Measurements from ENCODE around the gene ZBTB46.
A peak's percentile ranks its signal among the peaks of the same experiment; 100 is the strongest.

The ZBTB46 gene

GRCh38 chr20:63821811-63822210, 9.3 kb downstream of the ZBTB46 start:
- DNase-seq (ENCODE audit: low spot score) = no peak
- ChIA-PET POLR2A (ENCODE audit: low non-redundant PET) (no interaction called here), CTCF (interaction anchor here (1.4 kb wide), 1 partner anchor 13 kb away, joined by 3 read pairs; no protein-coding TSS in a partner anchor)
- no peak overlapping the region for H3K27ac ChIP-seq
- TF ChIP-seq CTCF (conservative IDR thresholded peaks at IDR 0.05; ENCODE audit: low read depth) = no peak

GRCh38 chr20:63819224-63819921, 11.7 kb downstream of the ZBTB46 start:
- POLR2A ChIA-PET (ENCODE audit: low non-redundant PET) = no interaction called here
- peak; percentile 62 for TF ChIP-seq CTCF (conservative IDR thresholded peaks at IDR 0.05; ENCODE audit: low read depth)
- CTCF ChIA-PET = interaction anchor here (0.6 to 2.3 kb wide), 5 partner anchors 11 to 154 kb away, joined by 3 to 7 read pairs (median 5); no protein-coding TSS in a partner anchor
- peak; percentile 45 for DNase-seq (ENCODE audit: low spot score)
- H3K27ac ChIP-seq = no peak overlapping the region

GRCh38 chr20:63815615-63816253, 15.3 kb downstream of the ZBTB46 start:
- ChIA-PET POLR2A (ENCODE audit: low non-redundant PET) (no interaction called here), CTCF (no interaction called here)
- no peak overlapping the region for H3K27ac ChIP-seq
- DNase-seq (ENCODE audit: low spot score) = no peak
- TF ChIP-seq CTCF (conservative IDR thresholded peaks at IDR 0.05; ENCODE audit: low read depth) = no peak

- no peak for DNase-seq (ENCODE audit: low spot score)
- POLR2A ChIA-PET (ENCODE audit: low non-redundant PET) = no interaction called here
- CTCF ChIA-PET = interaction anchor here (0.6 to 0.7 kb wide), 3 partner anchors 11 to 408 kb away, joined by 3 read pairs; no protein-coding TSS in a partner anchor
- TF ChIP-seq CTCF (conservative IDR thresholded peaks at IDR 0.05; ENCODE audit: low read depth) = no peak
- no peak overlapping the region for H3K27ac ChIP-seq
Measured at GRCh38 chr20:63814891-63815614, 16.0 kb downstream of the ZBTB46 start.

- DNase-seq (ENCODE audit: low spot score) = no peak
- no peak overlapping the region for H3K27ac ChIP-seq
- TF ChIP-seq CTCF (conservative IDR thresholded peaks at IDR 0.05; ENCODE audit: low read depth) = no peak
- ChIA-PET POLR2A (ENCODE audit: low non-redundant PET) (no interaction called here), CTCF (no interaction called here)
Measured at GRCh38 chr20:63811491-63811875, 19.6 kb downstream of the ZBTB46 start.

GRCh38 chr20:63810730-63811490, 20.2 kb downstream of the ZBTB46 start:
- no peak overlapping the region for H3K27ac ChIP-seq
- POLR2A ChIA-PET (ENCODE audit: low non-redundant PET) = no interaction called here
- no peak for TF ChIP-seq CTCF (conservative IDR thresholded peaks at IDR 0.05; ENCODE audit: low read depth)

More at GRCh38 chr20:63810730-63811490, 20.2 kb downstream of the ZBTB46 start:
- CTCF ChIA-PET = interaction anchor here (0.6 kb wide), 1 partner anchor 24 kb away, joined by 3 read pairs; no protein-coding TSS in a partner anchor
- no peak for DNase-seq (ENCODE audit: low spot score)

Measured in RWPE1 (cell line).